HK-2 (cell line): ENCODE measurements around the gene MBD3.
"Not testable (repeated sequence)": the region's sequence is repeated elsewhere in the genome, so short reads cannot be mapped to it uniquely, and the experiment has no call there.

Source experiments
- DNase-seq: peaks from one replicate; pipeline ENCODE4 v3.0.0-alpha.2; 2018; ENCODE audit not compliant: unreplicated experiment

MBD3 gene

DNA sequence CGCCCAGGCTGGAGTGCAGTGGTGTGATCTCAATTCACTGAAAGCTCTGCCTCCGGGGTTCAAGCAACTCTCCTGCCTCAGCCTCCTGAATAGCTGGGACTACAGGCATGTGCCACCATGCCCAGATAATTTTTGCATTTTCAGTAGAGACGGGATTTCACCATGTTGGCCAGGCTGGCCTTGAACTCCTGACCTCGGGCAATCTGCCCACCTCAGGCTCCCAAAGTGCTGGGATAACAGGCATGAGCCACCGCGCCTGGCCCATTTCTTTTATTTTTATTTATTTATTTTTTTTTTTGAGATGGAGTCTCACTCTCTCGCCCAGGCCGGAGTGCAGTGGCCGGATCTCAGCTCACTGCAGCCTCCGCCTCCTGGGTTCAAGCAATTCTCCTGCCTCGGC is 52.9 kb downstream of the MBD3 start:
- DNase-seq, result not testable (repeated sequence)

DNA sequence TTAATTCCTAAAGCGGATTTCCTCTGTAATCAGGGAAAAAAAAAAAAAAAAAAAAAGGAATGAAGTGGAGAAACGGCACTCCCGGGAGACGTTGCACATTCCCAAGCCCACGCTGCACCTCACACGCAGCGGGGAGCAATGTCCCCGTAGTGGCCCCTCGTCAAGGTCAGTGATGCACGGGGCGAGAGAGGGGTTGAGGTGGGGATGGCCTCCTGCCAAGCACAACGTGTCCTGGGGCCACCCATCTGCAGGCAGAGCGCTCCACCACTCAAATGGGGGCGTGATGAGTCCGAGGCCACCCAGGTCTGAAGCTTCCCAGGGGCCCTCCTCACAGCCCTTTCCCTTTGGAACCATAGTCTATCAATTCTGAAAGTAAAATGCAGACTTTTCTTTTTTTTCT is 53.7 kb downstream of the MBD3 start:
- no peak for DNase-seq

DNA sequence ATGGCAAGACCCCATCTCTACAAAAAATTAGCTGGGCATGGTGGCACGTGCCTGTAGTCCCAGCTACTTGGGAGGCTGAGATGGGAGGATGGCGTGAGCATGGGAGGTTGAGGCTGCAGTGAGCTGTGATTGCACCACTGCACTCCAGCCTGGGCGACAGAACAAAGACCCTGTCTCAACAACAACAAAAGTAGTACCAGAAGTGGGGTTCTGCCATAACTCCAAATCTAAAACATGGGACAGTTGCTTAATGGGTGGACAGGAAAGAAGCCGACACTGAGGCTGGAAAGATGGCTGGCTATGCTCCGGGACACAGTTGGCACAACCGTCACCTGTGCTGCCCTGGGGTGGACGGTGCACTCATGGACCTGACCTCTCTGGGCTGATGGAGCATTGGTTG is 57.0 kb downstream of the MBD3 start:
- not testable (repeated sequence) for DNase-seq

DNA sequence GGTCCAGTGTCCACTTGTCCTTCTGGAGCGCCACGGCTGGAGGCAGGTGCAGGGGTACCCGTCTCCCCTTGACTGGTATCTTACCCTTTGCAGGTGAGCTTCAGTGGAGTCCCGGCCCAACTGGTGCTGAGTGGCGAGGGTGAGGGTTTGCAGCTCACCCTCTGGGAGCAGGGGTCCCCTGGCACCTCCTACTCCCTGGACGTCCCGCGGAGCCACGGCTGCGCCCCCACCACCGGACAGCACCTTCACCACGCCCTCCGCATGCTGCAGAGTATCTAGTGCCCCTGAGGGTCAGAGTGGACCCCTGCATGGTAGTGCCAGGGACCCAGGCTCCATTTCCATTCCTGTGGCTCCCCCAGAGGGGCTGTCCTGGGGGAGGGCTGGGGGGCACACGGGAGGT is 57.7 kb downstream of the MBD3 start:
- no peak for DNase-seq

DNA sequence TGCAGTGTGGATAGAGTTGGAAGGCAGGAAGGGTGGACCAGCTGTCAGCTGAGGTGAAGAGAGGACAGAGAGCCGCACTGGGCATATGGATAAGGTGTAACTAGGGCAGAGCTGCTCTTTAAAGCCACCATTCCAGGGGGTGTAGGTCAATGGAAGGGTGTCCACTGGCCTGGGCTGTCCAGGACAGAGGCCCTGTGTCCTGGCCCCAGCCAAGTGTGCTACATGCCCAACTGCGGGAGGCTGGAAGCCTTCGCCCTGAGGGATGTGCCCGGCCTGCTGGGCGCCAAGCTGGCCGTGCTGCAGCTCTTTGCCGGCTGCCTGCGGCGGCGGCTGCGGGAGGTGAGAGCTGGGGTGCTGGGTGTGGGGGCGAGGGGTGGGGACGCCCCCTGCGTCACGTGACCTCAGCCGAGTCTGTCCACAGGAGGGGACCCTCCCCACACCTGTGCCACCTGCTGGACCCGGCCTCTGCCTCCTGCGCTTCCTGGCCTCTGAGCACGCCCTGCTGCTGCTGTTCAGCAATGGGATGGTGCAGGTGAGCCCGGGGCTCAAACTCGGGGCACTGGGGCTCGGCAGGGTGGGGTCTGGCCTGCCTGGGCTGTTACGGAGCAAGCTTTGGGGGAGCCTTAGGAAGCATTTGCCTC is 59.0 kb downstream of the MBD3 start:
- no peak for DNase-seq

DNA sequence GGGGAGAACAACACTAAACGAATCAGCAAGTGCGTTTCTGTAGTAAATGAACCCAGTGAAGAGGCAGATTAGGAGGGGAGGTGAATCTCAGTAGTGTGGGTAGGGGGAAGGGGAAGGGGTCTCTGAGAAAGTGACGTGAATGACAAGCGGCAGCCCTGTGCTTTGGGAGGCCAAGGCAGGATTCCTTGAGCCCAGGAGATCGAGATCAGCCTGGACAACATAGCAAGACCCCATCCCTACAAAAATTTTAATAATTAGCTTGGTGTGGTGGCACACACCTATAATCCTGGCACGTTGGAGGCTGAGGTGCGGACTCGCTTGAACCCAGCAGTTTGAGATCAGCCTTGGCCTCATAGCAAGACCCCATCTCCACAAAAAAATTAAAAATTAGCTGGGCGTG is 60.7 kb downstream of the MBD3 start:
- DNase-seq, result no peak

DNA sequence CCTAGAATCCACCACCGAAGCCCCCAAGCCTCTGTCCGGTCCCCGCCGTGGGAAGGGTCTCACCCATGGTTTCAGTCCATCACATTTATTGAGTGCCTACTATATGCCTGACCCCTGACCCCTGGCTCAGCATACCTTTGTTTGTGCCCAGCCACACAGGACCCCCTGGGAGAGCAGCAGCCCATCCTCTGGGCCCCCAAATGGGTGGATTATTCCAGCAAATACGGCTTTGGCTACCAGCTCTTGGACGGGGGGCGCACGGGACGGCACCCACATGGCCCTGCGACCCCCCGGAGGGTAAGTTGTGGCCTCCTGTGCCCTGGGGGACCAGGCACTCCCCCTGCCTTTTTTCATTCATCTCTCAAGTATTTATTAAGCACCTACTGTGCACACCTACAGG is 61.1 kb downstream of the MBD3 start:
- no peak for DNase-seq

DNA sequence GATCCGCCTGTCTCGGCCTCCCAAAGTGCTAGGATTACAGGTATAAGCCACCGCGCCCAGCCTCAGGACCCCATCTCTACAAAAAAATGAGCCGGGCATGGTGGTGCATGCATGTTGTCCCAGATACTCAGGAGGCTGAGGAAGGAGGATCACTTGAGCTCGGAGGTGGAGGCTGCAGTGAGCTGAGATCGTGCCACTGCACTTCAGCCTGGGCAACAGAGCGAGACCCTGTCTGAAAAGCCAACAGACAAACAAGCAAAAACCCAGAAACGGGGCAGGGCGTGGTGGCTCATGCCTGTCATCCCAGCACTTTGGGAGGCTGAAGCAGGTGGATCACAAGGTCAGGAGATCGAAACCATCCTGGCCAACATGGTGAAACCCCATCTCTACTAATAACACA is 61.8 kb downstream of the MBD3 start:
- not testable (repeated sequence) for DNase-seq

DNA sequence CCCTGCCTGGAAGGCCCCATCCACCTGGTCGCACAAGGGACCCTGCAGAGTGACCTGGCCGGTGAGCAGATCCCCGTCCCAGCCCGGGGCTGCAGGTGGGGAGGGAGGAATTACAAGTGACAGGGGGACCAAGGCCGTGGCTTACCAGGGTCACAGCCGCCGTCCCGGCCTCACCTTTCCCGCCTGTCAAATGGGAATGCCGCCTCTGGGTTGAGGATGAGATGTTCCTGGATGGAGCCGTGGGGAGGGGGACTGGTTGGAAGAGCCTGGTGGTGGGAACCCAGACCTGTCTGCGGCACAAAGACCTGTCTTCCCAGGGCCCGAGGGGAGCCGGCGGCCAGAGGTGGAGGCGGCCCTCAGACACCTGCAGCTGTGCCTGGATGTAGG is 63.2 kb downstream of the MBD3 start:
- no peak for DNase-seq

DNA sequence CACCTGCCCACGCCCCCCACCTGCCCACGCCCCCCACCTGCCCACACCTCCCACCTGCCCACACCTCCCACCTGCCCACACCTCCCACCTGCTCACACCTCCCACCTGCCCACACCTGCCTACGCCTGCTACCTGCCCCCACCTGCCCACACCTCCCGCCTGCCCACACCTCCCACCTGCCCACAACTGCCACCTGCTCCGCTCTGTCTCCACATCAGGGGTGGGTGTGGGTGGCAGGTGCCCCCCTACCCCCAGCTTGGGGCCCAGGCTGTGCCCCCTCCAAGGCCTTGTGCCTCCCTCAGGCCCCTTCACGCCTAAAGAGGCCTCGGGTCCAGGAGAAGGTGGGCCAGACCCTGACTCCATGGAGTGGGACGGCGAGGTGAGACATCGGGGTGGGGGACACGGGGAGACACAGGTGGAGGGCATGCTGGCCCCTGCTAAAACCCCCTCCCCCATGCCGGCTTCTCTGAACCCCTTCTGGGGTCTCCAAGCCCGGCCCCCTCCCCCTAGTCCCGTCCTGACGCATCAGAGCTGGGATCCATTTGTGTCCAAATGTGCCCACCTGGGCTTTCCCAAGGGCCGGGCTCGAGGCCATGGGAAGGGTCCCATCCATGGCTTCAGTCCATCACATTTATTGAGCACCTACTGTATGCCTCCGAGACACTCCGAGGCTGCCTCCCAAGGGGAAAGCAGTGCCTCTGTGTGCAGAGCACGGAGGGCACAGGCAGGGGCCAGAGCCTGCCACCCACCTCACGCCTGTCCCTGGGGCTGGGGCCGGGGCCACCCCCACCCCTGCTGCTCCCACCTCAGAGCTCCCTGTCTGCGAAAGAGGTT is 63.9 kb downstream of the MBD3 start:
- DNase-seq, result no peak

DNA sequence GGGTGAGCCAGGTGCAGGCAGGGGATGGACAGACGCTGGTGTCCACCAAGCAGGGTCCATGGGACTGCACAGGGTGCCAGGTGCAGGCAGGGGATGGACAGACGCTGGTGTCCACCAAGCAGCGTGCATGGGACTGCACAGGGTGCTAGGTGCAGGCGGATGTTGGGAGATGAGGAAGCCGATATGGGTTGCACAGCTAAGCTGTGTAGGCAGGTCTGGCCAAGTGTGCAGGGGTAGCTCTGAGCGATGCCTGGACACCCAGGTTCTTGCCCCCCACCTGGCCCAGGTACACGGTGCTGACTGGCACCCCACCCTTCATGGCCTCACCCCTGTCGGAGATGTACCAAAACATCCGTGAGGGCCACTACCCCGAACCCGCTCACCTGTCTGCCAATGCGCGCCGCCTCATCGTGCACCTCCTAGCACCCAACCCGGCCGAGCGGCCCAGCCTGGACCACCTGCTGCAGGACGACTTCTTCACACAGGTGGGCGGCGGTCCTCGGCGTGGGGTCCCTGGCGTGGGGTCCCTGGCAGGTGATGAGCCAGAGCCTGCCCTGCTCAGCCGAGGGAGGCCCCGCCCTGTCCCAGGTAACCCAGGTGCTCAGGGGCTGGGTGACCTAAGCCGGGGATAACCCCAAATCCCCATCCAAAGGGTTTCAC is 64.9 kb downstream of the MBD3 start:
- no peak for DNase-seq

DNA sequence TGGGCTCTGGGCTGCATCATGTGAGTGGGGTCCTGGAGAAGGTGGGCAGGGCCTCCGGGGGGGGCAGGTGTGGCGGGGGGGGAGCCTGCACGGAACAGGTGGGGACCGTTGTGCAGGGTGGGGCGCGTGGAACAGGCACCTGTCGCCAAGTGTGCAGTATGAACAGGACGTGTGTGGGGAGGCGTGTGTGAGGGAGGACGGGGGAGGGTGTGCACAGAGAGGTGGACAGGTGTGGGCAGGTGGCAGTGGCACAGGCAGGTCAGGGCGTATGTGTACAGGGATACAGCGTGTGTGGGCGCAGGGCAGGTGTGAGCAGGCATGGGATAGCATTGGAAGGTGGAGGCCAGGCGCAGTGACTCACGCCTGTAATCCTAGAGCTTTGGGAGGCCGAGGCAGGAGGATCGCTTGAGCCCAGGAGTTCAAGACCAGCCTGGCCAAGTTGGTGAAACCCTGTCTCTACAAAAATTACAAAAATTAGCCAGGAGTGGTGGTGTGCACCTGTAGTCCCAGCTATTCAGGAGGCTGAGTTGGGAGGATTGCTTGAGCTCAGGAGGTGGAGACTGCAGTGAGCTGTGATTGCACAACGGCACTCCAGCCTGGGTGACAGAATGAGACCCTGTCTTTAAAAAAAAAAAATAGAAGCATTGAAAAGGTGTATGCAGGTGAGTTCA is 65.6 kb downstream of the MBD3 start:
- DNase-seq, result no peak

DNA sequence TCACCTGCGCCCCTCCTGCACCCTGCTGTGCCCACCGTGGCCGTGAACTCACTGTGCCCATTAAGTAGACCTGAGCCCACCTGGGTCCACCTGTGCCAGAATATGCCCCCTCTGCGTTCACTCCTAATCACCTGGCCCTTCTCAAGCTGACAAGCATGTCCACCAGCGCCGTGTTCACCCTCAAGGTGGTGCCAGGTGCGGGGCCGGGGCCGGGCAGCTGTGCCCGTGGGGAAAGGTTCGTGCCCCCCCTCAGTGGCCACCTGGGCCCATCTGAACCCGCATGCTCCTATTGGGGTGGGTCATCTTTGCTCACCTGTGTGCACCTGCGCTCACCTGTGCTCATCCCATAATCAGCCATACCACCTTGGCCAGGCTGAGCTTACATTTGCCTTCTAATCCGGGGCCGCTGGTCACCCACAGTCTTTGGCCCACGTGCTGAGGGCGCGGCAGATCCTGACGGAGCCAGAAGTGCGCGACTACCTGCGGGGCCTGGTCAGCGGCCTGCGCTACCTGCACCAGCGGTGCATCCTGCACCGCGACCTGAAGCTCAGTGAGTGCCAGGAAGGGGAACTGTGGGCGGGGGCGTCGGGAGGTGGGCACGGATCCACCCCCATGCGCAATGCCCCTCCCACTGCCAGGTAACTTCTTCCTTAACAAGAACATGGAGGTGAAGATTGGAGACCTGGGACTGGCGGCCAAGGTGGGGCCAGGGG is 66.4 kb downstream of the MBD3 start:
- no peak for DNase-seq

DNA sequence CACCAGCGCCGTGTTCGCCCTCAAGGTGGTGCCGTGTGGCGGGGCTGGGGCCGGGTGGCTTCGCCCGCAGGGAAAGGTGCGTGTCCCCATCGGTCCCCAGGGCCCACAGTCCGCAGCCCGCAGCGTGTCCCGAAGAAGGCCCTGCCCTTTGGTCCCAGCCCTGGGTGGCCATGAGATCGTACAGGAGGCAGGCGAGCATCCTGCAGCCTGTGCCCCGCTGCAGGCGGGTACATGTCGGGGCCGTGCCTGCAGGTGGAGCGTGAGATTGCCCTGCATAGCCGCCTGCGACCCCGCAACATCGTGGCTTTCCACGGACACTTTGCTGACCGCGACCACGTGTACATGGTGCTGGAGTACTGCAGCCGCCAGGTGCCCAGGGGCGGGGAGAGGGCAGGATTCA is 67.3 kb downstream of the MBD3 start:
- DNase-seq, result no peak

DNA sequence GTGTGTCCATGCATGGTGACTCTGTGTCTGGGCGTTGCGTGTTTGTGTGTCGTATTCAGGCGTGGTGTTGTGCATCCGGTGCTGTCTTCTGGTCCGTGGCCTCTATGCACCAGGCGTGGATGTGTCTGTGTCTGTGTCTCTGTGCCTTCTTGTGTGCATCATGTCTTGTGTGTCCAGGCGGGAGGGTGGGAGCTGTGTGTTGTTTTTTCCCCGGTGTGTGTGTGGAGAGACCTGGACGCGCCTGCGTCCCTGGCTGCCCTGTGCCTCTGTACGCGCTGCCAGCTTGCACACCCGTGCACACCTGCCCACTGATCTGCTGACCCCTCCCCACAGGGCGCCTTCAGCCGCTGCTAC is 67.7 kb downstream of the MBD3 start:
- DNase-seq, result no peak

DNA sequence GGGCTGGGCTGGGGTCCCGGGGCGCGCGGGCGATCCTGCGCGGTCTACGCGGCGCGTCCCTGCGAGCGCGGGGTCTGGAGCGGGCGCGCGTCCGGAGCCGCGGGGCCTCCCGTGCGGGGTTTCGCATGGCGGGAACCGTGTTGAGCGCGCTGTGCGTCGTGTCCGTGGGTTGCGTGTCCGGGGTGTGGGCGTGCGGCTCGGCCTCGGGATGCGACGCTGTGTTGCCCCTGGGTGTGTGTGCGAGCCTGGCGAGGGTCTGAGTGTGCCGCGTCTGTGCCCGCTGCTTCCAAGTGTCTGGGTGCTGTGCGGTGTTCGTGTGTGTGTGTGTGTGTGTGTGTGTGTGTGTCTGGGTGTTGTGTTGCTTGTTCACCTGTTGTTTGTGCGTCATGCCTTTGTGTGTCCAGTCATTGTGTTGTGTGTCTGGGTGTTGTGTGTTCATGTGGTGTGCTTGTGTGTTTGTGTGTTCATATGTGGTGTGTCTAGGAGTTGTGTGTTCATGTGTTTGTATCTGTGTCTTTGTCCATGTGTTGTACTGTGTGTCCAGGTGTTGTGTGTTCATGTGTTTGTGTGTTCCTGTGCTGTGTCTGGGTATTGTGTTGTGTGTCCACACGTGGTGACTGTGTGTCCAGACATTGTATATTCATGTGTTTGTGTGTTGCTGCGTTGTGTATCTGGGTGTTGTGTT is 68.2 kb downstream of the MBD3 start:
- no peak for DNase-seq
